GM21447 (cell line): Measurements from ENCODE around the gene ZNF70.

Experiments used
- ATAC-seq: cut with Tn5 transposase; IDR thresholded peaks from one replicate; pipeline ENCODE4 v1.9.1; 2021; ENCODE audit not compliant: unreplicated experiment

ZNF70 gene

DNA sequence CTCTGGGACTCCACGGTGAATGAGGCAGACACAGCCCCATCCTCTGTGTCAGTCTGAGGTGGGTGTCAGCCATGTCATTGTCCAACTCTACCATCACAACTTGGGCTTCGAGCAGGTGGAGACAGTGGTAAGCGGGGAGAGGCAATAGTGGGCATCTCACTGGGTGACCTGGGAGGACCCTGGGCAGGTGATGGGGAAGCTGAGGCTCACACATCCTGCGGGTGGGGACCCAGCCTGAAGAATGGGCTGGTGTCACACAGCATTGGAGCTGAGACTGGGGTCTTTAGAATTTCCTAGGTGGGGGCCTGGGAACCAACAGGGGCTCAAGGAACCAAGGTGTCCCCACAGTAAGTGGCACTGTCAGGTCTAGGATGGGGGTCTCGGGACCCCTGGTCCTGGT, 28.8 kb upstream of the ZNF70 start:
- ATAC-seq, result no peak

DNA sequence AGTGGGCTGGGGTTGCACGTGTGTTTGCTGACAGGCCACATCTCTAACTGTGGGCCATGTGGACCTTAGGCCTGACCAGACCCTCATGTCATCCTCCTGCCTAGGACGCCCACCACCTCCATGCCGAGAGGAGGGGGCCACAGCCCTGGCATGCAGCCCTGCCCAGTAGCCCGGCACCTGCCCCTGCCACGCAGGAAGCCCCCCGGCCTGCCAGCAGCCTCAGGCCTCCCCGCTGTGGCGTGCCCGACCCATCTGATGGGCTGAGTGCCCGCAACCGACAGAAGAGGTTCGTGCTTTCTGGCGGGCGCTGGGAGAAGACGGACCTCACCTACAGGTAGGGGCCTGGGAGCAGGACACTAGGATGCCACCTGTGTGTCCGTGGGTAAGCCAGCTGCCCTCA, 28.2 kb upstream of the ZNF70 start:
- ATAC-seq, result no peak

DNA sequence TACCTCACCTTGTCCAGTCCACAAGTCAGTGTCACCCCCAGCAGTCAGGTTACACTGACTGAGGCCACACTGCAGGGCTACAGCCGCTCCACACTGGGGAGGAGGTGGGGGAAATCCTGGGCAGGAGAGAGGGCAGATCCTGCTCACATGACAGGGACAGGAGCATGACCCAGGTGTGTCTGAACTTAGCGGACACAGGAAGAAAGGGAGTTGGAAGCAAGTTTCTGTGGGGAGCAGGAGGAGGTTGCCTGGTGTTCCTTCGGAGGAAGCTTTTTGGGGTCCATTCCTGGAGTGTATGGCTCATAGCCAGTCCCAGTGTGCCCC, 27.6 kb upstream of the ZNF70 start:
- no peak for ATAC-seq

DNA sequence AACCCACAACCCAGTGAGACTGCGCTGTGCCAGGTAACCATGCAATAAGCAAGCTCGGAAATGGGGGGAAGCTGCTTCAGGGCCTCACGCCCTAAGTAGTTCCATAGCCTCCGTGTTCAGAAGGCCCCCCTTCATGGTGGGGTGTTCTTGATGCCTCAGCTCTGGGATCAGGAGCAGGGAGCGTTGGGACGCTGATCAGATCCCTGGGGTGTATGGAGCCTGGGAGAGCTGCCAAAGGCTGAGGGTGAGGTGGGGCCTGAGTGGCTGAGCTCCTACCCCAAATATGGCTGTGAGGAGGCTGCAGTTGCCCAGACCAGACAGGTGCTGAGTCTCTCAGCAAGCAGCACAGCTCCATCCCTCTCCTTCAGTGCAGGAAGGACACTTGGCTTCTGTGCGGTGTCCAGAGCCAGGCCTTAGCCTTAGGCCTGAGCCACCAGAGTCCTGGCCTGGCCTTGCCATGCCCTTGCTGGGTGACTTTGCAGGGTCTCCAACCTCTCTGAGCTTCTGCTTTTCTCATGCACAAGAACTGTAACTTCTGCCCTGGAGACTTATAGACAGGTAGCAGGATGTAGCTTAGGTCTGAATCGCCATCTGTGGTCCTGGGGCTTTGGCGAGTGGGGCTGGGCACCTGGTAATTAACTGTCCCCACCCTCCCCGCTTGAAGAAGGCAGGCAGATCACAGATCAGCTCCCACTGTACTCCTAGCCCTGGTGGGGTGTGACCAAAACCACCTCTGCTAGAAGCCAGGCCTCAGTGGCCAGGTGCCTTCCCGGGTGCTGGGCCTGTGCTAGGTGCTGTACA, 27.1 kb upstream of the ZNF70 start:
- ATAC-seq, result no peak

DNA sequence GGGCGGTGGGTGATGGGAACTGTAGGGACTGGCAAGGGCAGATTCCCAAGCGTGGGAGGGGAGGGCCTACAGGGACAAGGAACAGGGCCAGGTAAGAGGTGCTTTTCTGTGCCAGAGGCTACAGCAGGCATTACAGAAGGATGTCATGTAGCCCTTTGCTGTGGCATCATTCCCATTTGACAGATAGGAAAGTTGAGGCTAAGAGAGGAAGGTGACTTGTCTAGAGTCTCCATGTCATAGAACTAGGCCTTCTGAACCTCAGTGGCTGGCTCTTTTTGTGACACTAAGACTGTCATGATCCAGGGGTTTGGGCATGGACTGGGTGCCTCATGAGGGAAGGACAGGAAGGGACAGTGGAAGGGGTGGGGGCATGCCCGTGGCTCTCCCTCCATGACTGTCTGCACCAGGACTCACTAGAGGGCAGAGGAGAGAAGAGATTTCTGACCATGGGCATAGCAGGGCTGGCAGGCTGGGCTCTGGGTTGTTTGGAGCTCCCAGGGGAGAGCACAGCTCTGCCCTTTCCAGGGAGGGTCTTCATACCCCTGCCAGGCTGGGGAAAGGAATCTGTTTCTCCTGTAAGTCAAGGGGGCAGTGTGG, 25.0 kb upstream of the ZNF70 start:
- no peak for ATAC-seq

DNA sequence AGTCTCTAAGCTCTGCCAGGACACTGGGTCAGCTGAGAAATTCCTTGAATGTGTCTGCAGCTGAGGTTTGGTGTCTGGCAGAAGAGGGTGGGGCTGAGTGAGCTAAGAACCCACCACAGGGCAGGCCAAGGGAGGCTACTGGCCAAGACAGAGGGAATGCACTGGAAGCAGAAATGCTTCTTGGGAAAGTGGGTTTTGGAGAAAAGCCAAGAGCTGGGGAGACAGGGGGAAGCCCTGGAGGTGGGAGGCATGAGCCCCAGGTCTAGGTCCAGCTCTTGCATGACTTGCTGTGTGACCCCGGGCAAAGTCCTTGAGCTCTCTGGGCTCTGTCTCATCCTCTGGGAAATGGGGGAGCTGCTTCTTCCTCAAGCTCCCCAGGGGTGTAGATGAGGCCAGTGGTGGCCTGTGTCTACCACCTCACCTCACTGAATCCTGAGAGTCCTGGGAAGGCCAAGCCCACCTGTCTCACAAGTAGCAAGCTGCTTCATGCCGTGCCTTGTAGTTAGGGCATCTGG, 24.1 kb upstream of the ZNF70 start:
- ATAC-seq, result no peak

DNA sequence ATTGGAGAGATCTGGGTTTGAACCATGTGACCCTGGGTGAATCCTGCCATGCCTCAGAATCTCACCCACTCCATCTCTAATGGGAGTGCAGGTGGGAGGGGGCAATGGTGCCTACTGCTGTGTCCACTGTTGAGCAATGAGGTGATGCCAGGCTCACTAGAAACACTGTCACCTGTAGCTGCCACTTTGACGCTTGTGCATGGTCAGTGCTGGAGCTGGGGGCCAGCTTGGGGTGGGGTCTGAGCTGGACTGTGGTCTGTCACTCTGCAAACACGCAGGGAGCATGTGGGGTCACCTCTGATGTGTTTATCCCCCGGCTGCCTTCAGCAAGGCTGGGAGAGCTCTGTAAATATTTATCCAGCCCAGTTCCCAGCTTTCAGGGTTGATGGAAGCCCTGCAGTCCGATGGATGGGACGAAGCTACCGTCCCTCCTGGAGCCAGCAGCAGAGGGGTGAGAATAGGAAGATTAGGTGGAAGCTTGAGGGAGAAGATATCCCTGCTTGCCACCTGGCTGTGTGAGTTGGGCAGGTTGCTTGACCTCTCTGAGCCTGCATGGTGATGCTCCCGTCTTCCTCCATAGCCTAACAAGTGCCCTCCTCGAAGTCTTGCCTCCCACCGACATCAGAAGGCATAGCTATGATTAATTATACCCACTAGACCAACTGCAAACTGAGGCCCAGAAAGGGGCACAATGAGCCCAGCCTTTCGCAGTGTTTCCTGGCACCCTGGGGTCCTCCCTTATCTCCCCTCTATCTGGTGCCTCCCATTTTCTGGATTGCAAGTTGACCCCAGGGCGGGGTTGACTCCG, 23.4 kb upstream of the ZNF70 start:
- no peak for ATAC-seq

DNA sequence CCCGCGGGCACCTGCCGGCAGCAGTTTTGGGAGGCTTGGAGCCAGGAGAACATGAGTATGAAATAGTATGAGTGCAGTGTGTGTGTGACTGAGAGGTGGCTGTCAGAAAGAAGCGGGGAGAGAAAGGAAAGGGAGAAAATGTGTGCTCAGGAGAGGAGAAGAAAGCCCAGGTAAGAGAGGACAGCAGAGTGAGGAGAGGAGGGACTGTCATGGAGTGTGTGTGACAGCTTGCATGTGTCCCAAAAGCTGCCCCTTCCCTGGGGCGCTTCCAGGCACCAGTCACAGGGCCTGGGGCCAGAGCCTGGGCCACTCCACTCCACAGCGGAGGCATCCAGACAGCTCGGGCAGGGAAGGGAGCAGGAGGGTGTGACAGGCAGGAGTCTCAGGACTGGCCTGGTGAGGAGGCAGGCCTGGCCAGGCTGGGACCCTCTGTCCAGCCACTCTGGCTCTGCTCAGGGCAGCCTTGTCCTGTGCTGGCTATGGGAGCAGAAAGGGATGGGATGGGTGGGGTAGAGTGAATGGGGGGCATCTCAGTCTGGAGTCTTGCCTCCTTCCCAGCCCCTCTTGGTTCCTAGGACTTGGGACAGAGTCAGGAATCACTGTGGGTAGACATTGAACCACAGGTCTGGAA, 22.7 kb upstream of the ZNF70 start:
- no peak for ATAC-seq

DNA sequence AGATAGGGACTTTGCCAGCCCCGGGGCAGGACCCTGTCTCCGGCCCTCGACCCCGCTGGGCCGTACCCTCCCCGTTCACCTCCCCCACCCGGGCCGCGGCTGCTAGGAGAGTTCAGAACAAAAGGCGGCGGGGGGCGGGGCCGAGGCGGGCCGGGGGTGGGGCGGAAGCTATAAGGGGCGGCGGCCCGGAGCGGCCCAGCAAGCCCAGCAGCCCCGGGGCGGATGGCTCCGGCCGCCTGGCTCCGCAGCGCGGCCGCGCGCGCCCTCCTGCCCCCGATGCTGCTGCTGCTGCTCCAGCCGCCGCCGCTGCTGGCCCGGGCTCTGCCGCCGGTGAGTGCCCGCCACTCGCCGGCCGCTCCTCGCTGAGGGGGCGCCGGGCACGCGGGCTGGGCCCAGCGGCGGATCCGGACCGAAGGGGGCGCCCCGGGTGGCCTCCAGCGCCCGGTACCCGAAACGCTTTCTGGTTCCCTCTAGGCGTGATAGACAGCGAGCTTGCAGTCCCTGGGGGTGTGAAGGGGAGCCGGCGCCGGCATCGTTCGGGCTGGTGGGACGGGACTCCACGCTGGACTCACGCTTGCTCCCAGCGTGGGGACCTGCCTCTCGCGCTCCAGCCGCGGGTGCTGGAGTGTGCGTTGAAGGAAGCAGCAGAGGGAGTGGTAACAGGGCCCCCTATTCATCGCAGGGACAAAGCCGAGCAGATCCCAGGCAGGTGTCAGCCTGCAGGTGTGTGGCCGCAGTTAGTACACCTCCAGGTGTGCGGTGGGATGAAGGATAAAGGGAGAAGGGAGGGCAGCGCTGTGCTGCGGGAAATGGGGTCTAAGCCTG, 21.9 kb upstream of the ZNF70 start, which contains the start of gene MMP11:
TSS of gene MMP11 (plus strand) at position 201 of the 825 bp plus-strand sequence. CDS start at position 223, 22 bp downstream.
- no peak for ATAC-seq

DNA sequence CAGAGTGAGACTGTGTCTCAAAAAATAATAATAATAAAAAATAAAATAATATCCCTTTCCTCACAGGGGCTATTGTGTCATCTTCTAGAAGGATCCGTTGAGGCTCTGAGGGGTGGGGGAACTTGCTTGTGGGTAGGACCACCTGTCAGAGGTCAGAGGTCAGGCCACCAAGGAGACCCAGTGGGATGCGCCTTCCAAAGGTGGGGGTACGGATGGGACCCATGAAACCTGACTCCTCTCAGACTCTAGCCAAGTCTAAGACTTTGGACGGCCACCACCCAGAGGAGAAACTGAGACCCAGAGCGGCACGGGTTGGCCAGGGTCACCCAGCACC, 21.4 kb upstream of the ZNF70 start:
- no peak for ATAC-seq

DNA sequence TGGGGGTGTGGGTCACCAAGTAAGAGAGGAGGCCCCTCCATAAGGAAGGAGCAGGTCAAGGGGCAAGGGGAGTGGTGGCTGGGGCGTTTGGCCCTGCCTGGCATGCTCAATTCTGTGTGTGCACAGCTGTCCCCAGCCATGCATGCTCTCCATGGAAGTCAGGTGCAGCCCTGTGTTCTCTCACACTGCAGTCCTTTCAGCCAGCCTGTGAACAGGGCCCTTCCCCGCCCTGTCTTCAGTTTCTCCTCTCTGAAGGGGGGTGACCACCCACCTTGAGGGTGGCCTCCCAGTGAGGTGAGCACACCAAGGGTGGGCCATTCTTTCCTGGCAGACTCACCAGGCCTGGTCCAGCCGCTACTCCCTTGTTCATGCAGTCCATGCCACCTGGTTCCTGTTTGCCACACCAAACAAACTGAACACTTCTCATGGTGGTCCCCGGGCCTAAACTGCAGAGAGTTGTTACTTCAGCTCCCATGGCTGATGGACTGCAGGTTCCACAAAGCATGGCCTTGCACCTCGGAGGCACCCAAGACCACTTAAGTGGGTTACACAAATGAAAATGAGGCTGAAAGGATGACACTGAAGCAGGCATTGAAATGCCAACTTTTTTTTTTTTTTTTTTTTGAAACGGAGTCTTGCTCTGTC, 18.5 kb upstream of the ZNF70 start:
- no peak for ATAC-seq

DNA sequence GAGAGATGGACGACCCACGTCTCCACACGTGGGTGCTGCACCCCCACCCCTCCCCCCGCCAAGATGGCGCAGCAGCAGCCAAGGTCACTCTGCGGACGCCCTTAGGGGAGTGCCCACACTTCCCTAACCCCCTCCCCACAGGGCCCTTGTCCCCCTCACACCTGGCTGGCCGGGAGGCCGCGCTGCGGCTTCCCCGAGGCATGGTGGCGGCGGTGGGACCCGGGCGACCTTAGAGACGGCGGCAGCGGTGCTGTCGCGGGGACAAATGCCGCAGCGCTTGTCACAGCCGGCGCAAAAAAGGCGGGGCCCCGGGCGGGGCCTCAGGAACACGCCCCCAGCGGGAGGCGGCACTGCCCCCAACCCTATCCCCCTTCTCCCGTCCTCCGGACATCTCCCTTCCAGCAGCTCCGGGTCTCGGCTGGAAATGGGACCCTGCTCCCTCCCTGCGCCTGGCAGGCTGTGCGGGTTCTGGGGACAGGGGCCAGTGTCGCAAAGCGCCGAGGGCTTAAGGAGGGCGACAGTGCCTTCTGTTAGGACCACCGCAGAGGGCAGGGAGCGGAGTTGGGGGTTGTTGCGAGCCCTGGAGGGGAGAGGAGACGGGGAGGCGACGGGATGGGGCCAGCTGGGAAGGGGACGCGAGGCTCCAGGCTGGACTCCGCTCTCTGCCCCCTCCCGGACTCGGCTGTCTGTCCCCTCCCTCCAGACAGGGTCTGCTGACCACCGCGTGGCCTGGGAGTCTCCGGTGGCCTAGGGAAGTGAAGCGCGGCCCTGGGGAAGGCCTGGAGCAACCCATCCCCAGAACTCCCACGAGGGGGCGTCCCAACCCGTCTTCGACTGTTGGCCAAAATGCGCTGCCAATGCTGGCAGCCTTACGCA, 17.0 kb upstream of the ZNF70 start, which contains the start of gene CHCHD10:
TSS of gene CHCHD10 (minus strand) at position 300 of the 876 bp plus-strand sequence. CDS start at position 202, 98 bp downstream.
- no peak for ATAC-seq

DNA sequence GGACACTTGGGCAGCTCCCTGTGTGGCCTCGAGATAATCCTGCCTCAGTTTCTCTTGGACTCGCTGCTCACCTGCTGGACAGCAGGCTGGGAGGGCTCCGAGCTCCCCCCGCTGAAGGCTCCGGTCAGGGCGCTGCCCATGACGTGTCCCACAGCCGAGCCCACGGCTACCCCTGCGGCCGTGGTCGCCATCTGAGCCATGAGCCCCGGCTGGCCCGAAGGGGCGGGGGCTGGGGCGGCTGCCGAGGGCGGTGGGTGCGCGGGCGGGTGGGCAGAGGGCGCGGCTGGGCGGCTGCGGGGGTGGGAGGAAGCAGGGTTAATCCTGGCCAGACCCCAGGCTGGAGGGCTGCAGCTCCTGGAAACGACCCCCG, 16.4 kb upstream of the ZNF70 start:
- no peak for ATAC-seq

DNA sequence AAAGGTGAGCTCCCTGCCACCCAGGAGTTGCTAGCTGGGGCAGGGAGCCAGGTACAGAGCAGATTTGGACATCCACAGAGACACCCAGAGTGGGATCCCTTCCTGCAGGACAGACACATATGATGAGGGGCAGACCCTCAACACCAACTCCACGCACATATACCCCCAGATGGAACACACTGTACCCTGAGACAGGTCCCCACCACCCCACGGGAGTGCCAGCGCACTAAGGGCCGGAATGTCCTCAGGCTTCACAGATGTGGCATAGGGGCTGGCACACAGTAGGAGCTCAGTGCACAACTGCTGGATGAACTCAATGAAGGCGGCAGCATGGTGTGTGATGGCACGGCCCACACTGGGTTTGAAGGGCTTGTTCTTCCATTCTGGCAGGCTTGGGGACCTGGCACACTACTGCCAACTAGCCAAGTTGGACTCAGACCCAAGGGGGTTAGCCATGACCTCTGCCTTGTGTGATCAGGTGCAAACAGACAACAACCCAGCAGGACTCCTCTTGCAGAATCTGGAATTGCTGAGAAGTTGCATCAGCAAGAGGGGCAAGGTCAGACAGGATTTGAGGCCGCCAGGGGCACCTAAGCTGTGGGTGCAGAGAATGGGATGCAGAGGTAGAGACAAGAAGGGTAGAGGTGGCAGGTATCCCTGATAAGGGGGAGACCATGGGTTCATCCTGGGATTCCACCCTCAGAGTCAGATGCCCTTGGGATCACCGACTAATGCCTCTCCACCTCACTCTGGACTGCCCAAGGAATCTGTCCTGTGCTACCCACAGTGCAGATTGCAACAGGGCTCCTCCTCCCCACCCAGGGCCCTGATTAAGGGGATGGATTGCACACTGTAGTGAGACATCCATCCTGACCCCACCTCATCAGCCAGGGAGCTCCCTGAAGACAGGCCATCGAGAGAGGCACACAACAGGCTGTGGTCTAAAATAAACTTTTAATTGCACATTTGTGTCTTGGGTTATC, 14.3 kb upstream of the ZNF70 start:
- ATAC-seq, result no peak

DNA sequence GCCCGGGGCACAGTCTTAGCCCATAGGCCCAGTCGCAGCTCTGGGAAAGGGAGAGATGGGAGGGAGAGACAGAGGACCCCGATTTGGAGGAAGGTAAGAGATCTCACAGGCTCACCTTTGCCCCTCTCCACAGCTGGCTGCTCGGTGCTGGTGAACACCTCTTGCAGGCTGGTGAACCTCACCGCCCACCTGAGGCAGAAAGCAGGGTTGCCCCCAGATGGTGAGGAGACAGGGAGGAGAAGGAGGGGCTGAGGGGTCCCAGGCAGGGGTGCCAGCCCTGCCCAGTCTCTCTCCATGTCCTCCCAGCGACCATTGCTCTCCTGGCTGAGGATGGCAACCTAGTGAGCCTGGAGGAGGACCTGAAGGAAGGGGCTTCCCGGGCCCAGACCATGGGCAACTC, 13.0 kb upstream of the ZNF70 start:
- no peak for ATAC-seq

DNA sequence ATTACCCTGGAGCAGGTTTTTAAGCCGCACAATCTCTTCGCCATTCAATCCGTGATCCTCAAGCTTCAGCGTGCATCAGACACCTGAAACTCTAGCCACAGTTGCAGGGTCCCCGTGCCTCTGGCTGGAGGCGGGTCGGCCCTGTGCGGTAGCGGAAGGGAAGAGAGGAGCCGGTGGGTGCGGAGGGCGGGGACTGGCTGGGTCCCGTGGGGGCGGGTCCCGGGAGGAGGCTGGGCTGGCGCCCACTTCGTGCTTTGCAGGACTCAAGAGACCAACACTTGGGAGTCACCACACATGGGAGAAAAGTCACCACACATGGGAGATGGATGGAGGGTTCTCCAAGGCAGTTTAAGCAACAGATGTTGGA, 12.7 kb upstream of the ZNF70 start:
- no peak for ATAC-seq

DNA sequence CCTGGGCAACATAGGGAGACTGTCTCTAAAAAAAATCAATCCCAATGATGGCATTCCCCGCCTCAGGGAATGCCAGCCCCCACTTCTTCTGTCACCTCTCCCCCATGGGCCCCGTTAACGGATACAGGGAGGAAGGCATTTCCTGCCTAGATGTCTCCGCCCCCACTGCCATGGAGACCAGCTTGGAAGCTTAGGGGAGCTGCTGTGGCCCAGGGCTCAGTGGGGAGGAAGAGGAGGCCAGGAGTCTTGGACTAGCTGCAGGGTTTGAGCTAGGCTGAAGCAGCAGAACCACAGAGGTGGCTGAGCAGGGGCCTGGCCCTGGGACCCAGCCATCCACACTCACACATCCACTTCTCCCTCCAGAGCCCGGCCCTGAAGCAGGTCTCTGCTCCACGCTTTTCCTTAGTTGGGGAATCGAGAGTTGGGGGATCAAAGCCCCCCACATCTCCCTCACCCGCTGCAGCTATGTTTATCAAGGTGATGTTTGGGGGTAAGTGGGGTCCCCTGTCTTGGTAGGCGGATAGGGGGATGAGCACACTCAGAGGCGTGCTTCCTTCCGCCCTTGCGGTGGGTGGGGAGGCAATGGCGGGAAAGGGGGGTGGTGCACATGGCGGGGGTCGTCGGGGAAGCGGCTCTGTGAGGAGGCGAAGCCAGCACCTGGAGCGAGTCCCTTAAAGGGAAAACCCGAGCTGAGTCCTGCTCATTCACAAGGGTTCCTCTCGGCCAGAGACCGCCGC, 12.1 kb upstream of the ZNF70 start, which contains the start of gene C22orf15:
TSS of gene C22orf15 (plus strand) at position 149 of the 737 bp plus-strand sequence. CDS start at position 466, 317 bp downstream.
- no peak for ATAC-seq
